Activated naive CD8-positive, alpha-beta T cell (primary cell): ENCODE data around the gene NOXO1.
"Not testable (repeated sequence)": the region's sequence is repeated elsewhere in the genome, so short reads cannot be mapped to it uniquely, and the experiment has no call there.

ENCODE experiments used
- H3K27ac Mint-ChIP-seq: one replicate; pipeline ENCODE4 v1.8.0; 2021; ENCODE audit warnings: mixed read lengths
- H3K27me3 Mint-ChIP-seq: one replicate; pipeline ENCODE4 v1.8.0; 2021; ENCODE audit warnings: mixed read lengths
- H3K36me3 Mint-ChIP-seq: one replicate; pipeline ENCODE4 v1.8.0; 2021; ENCODE audit warnings: mixed read lengths
- H3K4me1 Mint-ChIP-seq: one replicate; pipeline ENCODE4 v1.8.0; 2021; ENCODE audit warnings: low read depth, mixed read lengths
- H3K4me3 Mint-ChIP-seq: one replicate; pipeline ENCODE4 v1.8.0; 2021; ENCODE audit warnings: mild to moderate bottlenecking, mixed read lengths
- H3K9me3 Mint-ChIP-seq: one replicate; pipeline ENCODE4 v1.8.0; 2021; ENCODE audit warnings: low read depth, mixed read lengths

NOXO1 gene

GRCh38 chr16:1950559-1950958 is 30.7 kb downstream of the NOXO1 start:
- Mint-ChIP-seq H3K27ac (no peak overlapping the region), H3K4me1 (no peaks in the 10 kb centered on the region), H3K9me3 (no peaks in the 10 kb centered on the region), H3K36me3 (no peaks in the 10 kb centered on the region), H3K4me3 (no peak overlapping the region), H3K27me3 (no peaks in the 10 kb centered on the region)

DNA sequence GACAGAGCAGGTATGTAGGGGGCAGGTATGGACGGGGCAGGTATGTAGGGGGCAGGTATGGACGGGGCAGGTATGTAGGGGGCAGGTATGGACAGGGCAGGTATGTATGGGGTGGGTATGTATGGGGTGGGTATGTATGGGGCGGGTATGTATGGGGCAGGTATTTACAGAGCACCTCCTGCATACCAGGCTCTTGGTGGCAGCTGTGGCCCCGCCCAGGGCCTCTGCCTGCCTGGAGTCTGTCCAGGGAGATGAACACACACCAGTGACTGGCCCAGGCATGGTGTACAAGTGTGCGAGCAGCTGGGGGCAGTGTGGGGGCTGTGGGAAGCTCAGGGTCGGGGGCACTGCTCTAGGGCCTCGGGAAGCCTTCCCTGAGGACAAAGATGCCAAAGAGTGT is 31.2 kb downstream of the NOXO1 start:
- Mint-ChIP-seq H3K4me1 (no peaks in the 10 kb centered on the region), H3K4me3 (no peak overlapping the region), H3K36me3 (no peaks in the 10 kb centered on the region), H3K27me3 (no peaks in the 10 kb centered on the region), H3K9me3 (no peaks in the 10 kb centered on the region), H3K27ac (no peak overlapping the region)

DNA sequence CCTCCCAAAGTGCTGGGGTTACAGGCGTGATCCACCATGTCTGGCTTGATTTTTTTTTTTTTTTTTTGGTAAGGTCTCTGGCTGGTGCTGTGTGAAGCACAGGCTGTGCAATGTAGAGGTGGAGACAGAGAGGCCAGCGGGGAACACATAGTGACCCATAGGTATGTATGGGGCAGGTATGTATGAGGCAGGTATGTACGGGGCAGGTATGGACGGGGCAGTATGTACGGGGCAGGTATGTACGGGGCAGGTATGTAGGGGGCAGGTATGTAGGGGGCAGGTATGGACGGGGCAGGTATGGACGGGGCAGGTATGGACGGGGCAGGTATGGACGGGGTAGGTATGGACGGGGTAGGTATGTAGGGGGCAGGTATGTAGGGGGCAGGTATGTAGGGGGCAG is 31.8 kb downstream of the NOXO1 start:
- Mint-ChIP-seq H3K27ac (no peak overlapping the region), H3K4me1 (peaks cover under 1% of the 10 kb centered on the region)

DNA sequence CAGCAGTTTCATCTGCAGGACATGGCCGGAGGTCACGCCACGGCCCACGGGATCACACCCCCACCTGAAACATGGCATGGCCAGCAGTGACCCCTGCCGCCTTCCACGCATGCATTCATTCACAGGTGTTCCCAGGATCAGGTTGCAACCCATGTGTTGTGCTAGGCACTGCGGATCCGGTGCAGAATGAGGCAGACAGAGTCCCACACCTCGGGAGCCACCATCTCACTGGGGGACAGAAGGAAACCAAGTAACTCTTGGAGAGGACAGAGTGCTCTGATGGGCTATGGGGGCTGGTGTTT is 33.9 kb downstream of the NOXO1 start:
- H3K36me3 Mint-ChIP-seq: no peaks in the 10 kb centered on the region
- no peak overlapping the region for H3K4me3 Mint-ChIP-seq
- H3K27me3 Mint-ChIP-seq: no peaks in the 10 kb centered on the region
- H3K9me3 Mint-ChIP-seq: no peaks in the 10 kb centered on the region
- H3K4me1 Mint-ChIP-seq: peaks cover 9% of the 10 kb centered on the region
- H3K27ac Mint-ChIP-seq: no peak overlapping the region

More for the DNA sequence above, 31.8 kb downstream of the NOXO1 start:
- Mint-ChIP-seq H3K27me3 (no peaks in the 10 kb centered on the region), H3K9me3 (no peaks in the 10 kb centered on the region), H3K36me3 (no peaks in the 10 kb centered on the region), H3K4me3 (no peak overlapping the region)

DNA sequence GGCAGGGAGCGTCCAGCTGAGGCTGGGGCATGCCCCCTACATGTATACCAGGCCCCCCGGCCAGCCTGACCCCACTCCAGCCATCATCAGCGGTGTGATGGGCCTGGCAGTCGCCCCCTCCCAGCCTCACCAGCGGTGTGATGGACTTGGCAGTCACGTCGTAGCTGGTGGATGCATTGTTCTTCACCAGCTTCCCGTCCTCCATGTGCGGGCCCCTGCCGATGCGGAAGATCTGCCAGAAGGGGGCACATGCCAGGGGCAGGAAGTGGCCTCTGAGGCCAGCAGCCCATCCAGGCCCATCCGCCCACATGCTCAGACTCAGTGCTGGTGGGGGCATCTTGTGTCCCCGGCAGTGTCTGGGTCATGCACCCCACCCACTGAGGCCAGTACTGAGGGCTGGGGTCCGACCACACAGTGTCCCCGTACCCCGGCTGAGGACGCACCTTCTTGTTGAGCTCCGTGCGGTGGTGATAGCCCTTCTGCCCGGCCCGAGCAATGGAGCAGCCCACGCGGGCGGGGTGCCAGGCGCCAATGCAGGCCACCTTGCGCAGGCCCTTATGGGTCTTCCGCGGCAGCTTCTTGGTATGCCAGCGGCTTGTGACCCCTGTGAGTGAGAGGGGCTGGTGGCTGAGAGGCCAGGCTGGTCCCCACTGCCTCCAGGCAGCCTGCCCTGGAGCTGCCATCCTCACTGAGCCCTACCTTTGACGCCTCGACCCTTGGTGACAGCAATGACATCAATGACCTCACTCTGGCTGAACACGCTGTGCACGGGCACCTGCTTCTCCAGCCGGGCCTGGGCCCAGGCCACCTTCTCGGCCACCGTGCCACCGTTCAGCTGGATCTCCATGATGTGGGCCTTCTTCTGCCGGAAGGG is 34.5 kb downstream of the NOXO1 start:
- Mint-ChIP-seq H3K4me1 (peaks cover 12% of the 10 kb centered on the region), H3K27me3 (no peaks in the 10 kb centered on the region), H3K4me3 (no peak overlapping the region), H3K9me3 (no peaks in the 10 kb centered on the region), H3K36me3 (no peaks in the 10 kb centered on the region), H3K27ac (no peak overlapping the region)

GRCh38 chr16:1945559-1946391 is 35.5 kb downstream of the NOXO1 start:
- Mint-ChIP-seq H3K27me3 (no peaks in the 10 kb centered on the region), H3K27ac (no peak overlapping the region), H3K36me3 (no peaks in the 10 kb centered on the region), H3K4me1 (peaks cover 18% of the 10 kb centered on the region), H3K4me3 (no peak overlapping the region), H3K9me3 (no peaks in the 10 kb centered on the region)

DNA sequence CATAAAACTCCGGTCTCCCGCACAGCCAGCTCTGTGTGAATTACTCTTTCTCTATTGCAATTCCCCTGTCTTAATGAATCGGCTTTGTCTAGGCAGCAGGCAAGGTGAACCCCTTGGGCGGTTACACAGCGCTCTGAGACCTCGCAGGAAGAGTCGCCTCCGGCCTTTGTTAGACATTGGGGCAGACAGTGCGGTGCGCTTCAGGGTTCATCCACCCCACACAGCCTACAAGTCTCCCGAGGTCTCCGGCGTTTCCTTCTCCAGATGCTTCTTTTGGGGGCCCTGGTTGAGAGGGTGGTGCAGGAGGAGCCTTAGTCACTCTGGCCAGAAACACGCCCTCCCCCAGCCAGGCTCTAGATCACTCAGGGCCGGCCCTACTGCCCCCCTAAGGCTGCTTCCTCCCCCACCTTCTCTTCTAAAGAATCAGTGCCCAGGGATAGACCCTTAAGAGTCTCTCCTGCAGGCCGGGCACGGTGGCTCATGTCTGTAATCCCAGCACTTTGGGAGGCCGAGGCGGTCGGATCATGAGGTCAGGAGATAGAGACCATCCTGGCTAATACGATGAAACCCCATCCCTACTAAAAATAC is 36.6 kb downstream of the NOXO1 start:
- Mint-ChIP-seq H3K4me3 (peak overlapping the region; percentile 50), H3K27ac (no peak overlapping the region), H3K4me1 (peaks cover 18% of the 10 kb centered on the region), H3K9me3 (no peaks in the 10 kb centered on the region), H3K36me3 (no peaks in the 10 kb centered on the region), H3K27me3 (no peaks in the 10 kb centered on the region)

DNA sequence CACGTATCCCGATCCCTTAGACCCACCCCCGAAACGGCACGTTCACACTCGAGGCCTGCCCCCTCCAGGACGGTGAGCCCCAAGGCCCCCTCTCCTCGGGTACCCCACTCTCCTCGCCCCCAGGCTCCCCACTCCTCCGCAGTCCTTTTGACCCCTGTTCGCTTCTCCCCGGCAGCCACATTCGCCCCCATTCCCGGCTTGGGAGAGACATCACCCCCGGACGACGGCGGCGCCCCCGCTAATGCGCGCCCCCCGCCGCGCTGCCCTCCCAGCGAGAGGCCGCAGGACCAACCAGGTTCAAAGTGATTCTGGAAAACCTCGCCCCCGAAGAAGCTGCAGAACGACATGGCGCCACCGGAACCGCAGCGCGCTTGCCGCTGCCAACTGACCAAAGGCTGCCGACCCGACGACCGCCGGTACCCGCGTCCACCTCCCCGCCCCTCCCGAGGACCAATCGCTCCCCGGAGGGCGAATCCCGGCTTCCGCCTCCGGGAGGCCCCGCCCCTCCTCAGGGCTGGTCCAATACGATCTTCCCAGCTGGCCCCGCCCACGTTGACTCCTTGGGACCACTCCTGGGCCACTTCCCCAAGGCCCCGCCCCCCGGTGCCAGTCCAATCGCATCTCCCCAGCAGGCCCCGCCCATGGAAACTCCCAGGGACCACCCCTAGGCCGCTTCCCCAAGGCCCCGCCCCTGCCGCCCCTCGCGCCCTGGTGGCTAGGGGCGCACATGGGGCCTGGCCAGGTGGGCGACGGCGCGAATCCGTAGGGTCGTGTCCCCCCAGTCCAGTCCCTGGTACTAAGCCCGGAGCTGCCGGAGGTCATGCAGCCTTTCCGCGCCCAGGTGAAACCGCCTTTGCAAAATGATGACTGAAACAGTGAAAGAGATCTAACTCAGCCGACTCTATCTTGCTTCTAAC is 38.2 kb downstream of the NOXO1 start, which contains the start of gene MSRB1:
MSRB1 (minus strand) TSS at position 390 of the 917 bp plus-strand sequence; CDS start at position 347, 43 bp downstream.
- Mint-ChIP-seq H3K9me3 (no peaks in the 10 kb centered on the region), H3K36me3 (no peaks in the 10 kb centered on the region), H3K27ac (peak within 1 kb of the TSS; percentile 70), H3K4me1 (peaks cover 18% of the 10 kb centered on the region), H3K4me3 (peak within 1 kb of the TSS; percentile 84), H3K27me3 (no peaks in the 10 kb centered on the region)

DNA sequence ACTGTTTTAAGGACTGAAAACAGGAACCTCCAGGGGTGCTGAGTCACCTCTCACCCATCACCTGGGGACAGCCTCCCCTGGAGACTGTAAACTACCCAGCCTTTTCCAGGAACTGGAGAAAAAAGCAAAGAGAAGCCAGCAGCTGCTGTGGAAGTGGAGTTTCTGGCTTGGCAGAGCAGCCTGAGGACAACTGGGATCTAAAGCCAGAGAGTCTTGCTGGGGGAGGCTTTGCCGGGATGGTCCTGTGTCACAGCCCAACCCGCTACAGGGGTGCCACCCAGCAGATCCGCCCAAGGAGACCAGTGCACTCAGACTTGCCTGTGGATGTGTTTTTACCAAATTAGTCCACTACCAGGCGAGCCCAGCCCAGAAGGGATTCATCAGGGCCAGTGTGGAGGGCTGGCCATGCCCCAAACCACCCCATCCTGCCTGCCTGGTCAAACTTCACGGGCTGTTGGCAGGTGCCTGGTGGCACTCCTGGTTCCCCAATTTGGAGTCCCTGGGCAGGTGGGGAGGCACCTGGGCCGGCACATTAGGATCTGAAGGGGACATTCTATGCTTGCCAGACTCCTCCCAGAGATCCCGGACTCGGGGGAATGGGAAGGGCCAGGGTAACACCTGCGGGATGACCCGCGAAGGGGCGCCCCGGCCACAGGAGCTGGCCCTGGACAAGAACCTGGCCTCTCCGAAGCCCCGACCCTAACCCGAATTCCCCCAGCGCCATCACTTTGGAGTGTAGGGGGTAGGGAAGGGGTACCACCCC is 39.0 kb downstream of the NOXO1 start:
- Mint-ChIP-seq H3K9me3 (no peaks in the 10 kb centered on the region), H3K27ac (peak overlapping the region; percentile 16), H3K36me3 (no peaks in the 10 kb centered on the region), H3K4me1 (peaks cover 18% of the 10 kb centered on the region), H3K4me3 (peak overlapping the region; percentile 84), H3K27me3 (no peaks in the 10 kb centered on the region)

GRCh38 chr16:1941162-1942046 is 39.9 kb downstream of the NOXO1 start:
- Mint-ChIP-seq H3K36me3 (no peaks in the 10 kb centered on the region), H3K27ac (no peak overlapping the region), H3K9me3 (no peaks in the 10 kb centered on the region)

GRCh38 chr16:1940273-1941161 is 40.8 kb downstream of the NOXO1 start:
- no peaks in the 10 kb centered on the region for H3K36me3 Mint-ChIP-seq
- no peaks in the 10 kb centered on the region for H3K27me3 Mint-ChIP-seq
- H3K4me3 Mint-ChIP-seq: no peak overlapping the region
- H3K4me1 Mint-ChIP-seq: peaks cover 18% of the 10 kb centered on the region
- no peaks in the 10 kb centered on the region for H3K9me3 Mint-ChIP-seq
- H3K27ac Mint-ChIP-seq: no peak overlapping the region

More at GRCh38 chr16:1941162-1942046, 39.9 kb downstream of the NOXO1 start:
- Mint-ChIP-seq H3K27me3 (no peaks in the 10 kb centered on the region), H3K4me3 (peak overlapping the region; percentile 84), H3K4me1 (peaks cover 18% of the 10 kb centered on the region)

- not testable (repeated sequence) for H3K9me3 Mint-ChIP-seq, H3K4me3 Mint-ChIP-seq, H3K36me3 Mint-ChIP-seq, H3K27ac Mint-ChIP-seq, H3K27me3 Mint-ChIP-seq
- H3K4me1 Mint-ChIP-seq: peaks cover 18% of the 10 kb centered on the region
Measured at GRCh38 chr16:1939833-1940232, 41.4 kb downstream of the NOXO1 start.
